GM23338 (cell line): ENCODE data around the gene DEFB123. TPM values are rescaled to one million over a fixed set of nuclear protein-coding genes. Genes with fewer than 3 reads are reported as not detected.
A peak's percentile ranks its signal among the peaks of the same experiment; 100 is the strongest.

ENCODE experiments used
- ATAC-seq: fragments of 200-7000 bp; cut with Tn5 transposase; 3 replicates; pipeline ENCODE4 v1.9.1; 2020
- DNase-seq: peaks from one replicate; pipeline ENCODE4 v3.0.0-alpha.2; 2015; ENCODE audit warnings: low spot score
- H2AFZ ChIP-seq: fragments of 200-600 bp; sonication (generic); 2 replicates; pipeline ENCODE4 v1.8.0; 2016; ENCODE audit warnings: antibody characterized with exemption, mild to moderate bottlenecking, moderate library complexity
- H3F3A ChIP-seq: fragments of 200-600 bp; sonication (generic); replicated peaks from 2 replicates; pipeline ENCODE4 v1.8.0; 2017; ENCODE audit warnings: antibody characterized with exemption, mixed run types, low read depth
- H3K27ac ChIP-seq: fragments of 200-600 bp; sonication (generic); 2 replicates; pipeline ENCODE4 v1.6.1; 2016; ENCODE audit warnings: low read depth
- H3K27me3 ChIP-seq: fragments of 200-600 bp; sonication (generic); 2 replicates; pipeline ENCODE4 v1.8.0; 2016; ENCODE audit warnings: mild to moderate bottlenecking, mixed run types, moderate library complexity; ENCODE audit not compliant: insufficient read depth
- H3K36me3 ChIP-seq: fragments of 200-600 bp; sonication (generic); 2 replicates; pipeline ENCODE4 v1.8.0; 2016; ENCODE audit warnings: mild to moderate bottlenecking; ENCODE audit not compliant: insufficient read depth
- H3K4me1 ChIP-seq: fragments of 200-600 bp; sonication (generic); 2 replicates; pipeline ENCODE4 v1.8.0; 2016; ENCODE audit warnings: mild to moderate bottlenecking, moderate library complexity; ENCODE audit not compliant: insufficient read depth
- H3K4me2 ChIP-seq: fragments of 200-600 bp; sonication (generic); 2 replicates; pipeline ENCODE4 v1.7.1; 2017; ENCODE audit warnings: mixed run types
- H3K4me3 ChIP-seq: fragments of 200-600 bp; sonication (generic); 2 replicates; pipeline ENCODE4 v1.6.1; 2016; ENCODE audit warnings: mixed run types
- H3K79me2 ChIP-seq: fragments of 200-600 bp; sonication (generic); replicated peaks from 2 replicates; pipeline ENCODE4 v1.8.0; 2017; ENCODE audit warnings: mild to moderate bottlenecking; ENCODE audit not compliant: insufficient read depth
- H3K9me2 ChIP-seq: fragments of 200-600 bp; sonication (generic); 2 replicates; pipeline ENCODE4 v1.8.0; 2017; ENCODE audit not compliant: insufficient read depth
- H4K20me1 ChIP-seq: fragments of 200-600 bp; sonication (generic); replicated peaks from 2 replicates; pipeline ENCODE4 v1.8.0; 2017; ENCODE audit warnings: mild to moderate bottlenecking; ENCODE audit not compliant: insufficient read depth
- H3K27ac Mint-ChIP-seq: 2 replicates; pipeline ENCODE4 v1.8.0; 2020; ENCODE audit warnings: inconsistent platforms, mild to moderate bottlenecking, moderate library complexity, mixed read lengths
- H3K27me3 Mint-ChIP-seq: 3 replicates; pipeline ENCODE4 v1.8.0; 2022; ENCODE audit warnings: low read depth, mild to moderate bottlenecking, moderate library complexity, mixed read lengths, inconsistent platforms; ENCODE audit not compliant: insufficient read depth, poor library complexity
- H3K36me3 Mint-ChIP-seq: 3 replicates; pipeline ENCODE4 v1.8.0; 2021; ENCODE audit warnings: low read depth, mild to moderate bottlenecking, inconsistent platforms, moderate library complexity, mixed read lengths
- H3K4me1 Mint-ChIP-seq: 3 replicates; pipeline ENCODE4 v1.8.0; 2020; ENCODE audit warnings: mild to moderate bottlenecking, inconsistent platforms, mixed read lengths
- H3K4me3 Mint-ChIP-seq: 3 replicates; pipeline ENCODE4 v1.8.0; 2021; ENCODE audit warnings: moderate library complexity, mild to moderate bottlenecking, inconsistent platforms, mixed read lengths
- H3K9me3 Mint-ChIP-seq: 3 replicates; pipeline ENCODE4 v1.8.0; 2020; ENCODE audit warnings: moderate library complexity, mild to moderate bottlenecking, inconsistent platforms, mixed read lengths
- CTCF ChIP-seq, 2 experiments: fragments of 200-600 bp in 1 of 2; sonication (generic) in 1 of 2; conservative IDR thresholded peaks; 2 replicates each; pipeline versions ENCODE4 v1.5.1 to v1.6.1; 2016 to 2017; ENCODE audit warnings: antibody characterized with exemption in 2 of 2, low read depth in 2 of 2, mild to moderate bottlenecking in 2 of 2, moderate library complexity in 1 of 2
- EZH2phosphoT487 ChIP-seq: fragments of 200-600 bp; sonication (generic); IDR thresholded peaks from one replicate; pipeline ENCODE4 v1.8.1; 2018; ENCODE audit warnings: antibody characterized with exemption; ENCODE audit not compliant: unreplicated experiment
- JUNB ChIP-seq: IDR thresholded peaks from one replicate; pipeline ENCODE4 v1.6.1; 2016; ENCODE audit warnings: antibody characterized with exemption; ENCODE audit not compliant: unreplicated experiment
- POLR2AphosphoS5 ChIP-seq: IDR thresholded peaks from 2 replicates; pipeline ENCODE4 v1.6.1; 2016; ENCODE audit warnings: antibody characterized with exemption, low read depth
- STAT1 ChIP-seq: IDR thresholded peaks from one replicate; pipeline ENCODE4 v1.6.1; 2016; ENCODE audit warnings: antibody characterized with exemption; ENCODE audit not compliant: unreplicated experiment
- ZNF114 ChIP-seq: fragments of 250-450 bp; sonication (Bioruptor Pico); IDR thresholded peaks from 2 replicates; pipeline ENCODE4 v1.5.0; 2020; ENCODE audit warnings: mild to moderate bottlenecking, moderate library complexity
- ZNF331 ChIP-seq: fragments of 250-450 bp; sonication (Bioruptor Pico); IDR thresholded peaks from 2 replicates; pipeline ENCODE4 v1.5.0; 2020; ENCODE audit warnings: low read depth, mild to moderate bottlenecking, moderate library complexity
- polyA plus RNA-seq: library from polyadenylated mRNA; unstranded; fragments of >200 nt; fragmentation: Nextera tagmentation; extraction: Ambion mirVana; gene quantifications from 2 replicates; pipeline ENCODE4 v1.2.1, GENCODE V29; 2016
- total RNA-seq: library from RNA; depleted of rRNA; stranded (reverse); fragments of >200 nt; shearing (Covaris generic); gene quantifications from 2 replicates; pipeline ENCODE4 v1.2.3, GENCODE V29; 2014
- TF ChIP-seq, protein P1 (sequence below): IDR thresholded peaks from one replicate; pipeline ENCODE4 v1.6.1; 2018; ENCODE audit warnings: antibody characterized with exemption; ENCODE audit not compliant: unreplicated experiment

The DEFB123 gene
- total and polyA plus RNA-seq, 2 experiments from 2014 or later = not detected

DNA sequence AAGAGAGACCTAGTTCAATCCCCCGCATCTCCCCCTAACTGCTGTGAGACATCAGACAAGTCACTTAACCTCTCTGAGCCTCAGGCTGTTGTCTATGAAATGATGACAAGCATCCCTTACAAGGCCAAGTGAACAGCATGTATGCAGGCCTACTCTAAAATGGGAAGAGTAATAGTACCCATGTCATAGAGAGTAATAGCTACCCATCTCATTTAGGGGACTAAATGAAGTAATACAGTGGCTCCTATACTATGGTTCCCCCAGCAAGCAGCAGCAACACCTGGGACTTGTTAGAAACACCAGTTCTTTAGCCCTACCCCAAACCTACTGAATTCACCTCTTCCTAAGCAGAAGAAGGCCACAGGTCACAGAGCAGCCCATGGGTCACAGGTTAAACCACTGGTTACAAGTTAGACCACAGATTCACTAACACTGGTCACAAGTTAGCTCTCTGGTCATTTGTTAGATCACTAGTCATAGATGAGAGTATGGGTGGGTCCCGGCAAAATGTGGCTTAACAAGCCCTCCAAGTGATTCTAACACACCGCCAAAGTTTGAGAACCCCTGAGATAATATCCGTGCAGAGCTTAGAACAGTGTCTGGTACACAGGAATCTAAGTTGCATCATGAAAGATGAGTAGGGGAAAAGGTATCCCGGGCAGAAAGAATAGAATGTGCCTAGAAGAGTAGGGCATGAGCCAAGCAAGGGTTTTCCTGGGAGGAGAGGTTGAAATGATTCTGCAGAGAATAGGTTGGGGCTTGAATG, 33.1 kb downstream of the DEFB123 start:
- Histone ChIP-seq H3K36me3 (0 out of 2 replicates have a peak, but pooled peaks cover 4% of the 10 kb centered on the region), H4K20me1 (no peaks in the 10 kb centered on the region), H3K4me1 (peaks cover 12% of the 10 kb centered on the region), H3K4me3 (no peak overlapping the region), H2AFZ (no peak overlapping the region), H3K27ac (no peak overlapping the region), H3K79me2 (no peaks in the 10 kb centered on the region), H3K27me3 (peaks cover 61% of the 10 kb centered on the region), H3K4me2 (no peak overlapping the region), H3K9me2 (no peaks in the 10 kb centered on the region), H3F3A (0 out of 2 replicates have a peak, but pooled peaks cover 7% of the 10 kb centered on the region)
- H3K9me3 Mint-ChIP-seq = peaks cover 67% of the 10 kb centered on the region
- TF ChIP-seq JUNB = no peak
- TF ChIP-seq POLR2AphosphoS5 = no peak
- ATAC-seq (no peak), DNase-seq (no peak)
- no peak overlapping the region for H3K27ac Mint-ChIP-seq
- H3K4me3 Mint-ChIP-seq = no peak overlapping the region
- H3K4me1 Mint-ChIP-seq = no peaks in the 10 kb centered on the region; the same call in 1 of the 3 replicates
- H3K36me3 Mint-ChIP-seq = peaks cover 22% of the 10 kb centered on the region
- H3K27me3 Mint-ChIP-seq = peaks cover 44% of the 10 kb centered on the region

- Histone ChIP-seq H3K4me3 (peak overlapping the region; percentile 76), H3K79me2 (no peaks in the 10 kb centered on the region), H3K4me1 (peaks cover 12% of the 10 kb centered on the region), H3K27ac (no peak overlapping the region), H2AFZ (peak overlapping the region; percentile 99; the same call in 1 of the 2 replicates), H3F3A (0 out of 2 replicates have a peak, but pooled peaks cover 7% of the 10 kb centered on the region), H3K36me3 (no peaks in the 10 kb centered on the region), H4K20me1 (no peaks in the 10 kb centered on the region), H3K27me3 (peaks cover 65% of the 10 kb centered on the region), H3K4me2 (peak overlapping the region; percentile 100; the same call in 1 of the 2 replicates), H3K9me2 (no peaks in the 10 kb centered on the region)
- Mint-ChIP-seq H3K9me3 (peaks cover 67% of the 10 kb centered on the region), H3K27ac (no peak overlapping the region), H3K4me1 (no peaks in the 10 kb centered on the region; the same call in 1 of the 3 replicates), H3K27me3 (peaks cover 44% of the 10 kb centered on the region), H3K4me3 (peak overlapping the region; percentile 70; the same call in 2 of the 3 replicates), H3K36me3 (peaks cover 22% of the 10 kb centered on the region)
- ATAC-seq (no peak), DNase-seq (no peak)
- TF ChIP-seq EZH2phosphoT487 (no peak), CTCF (conservative IDR thresholded peaks at IDR 0.05; ENCODE audit: low read depth in 2 of 2) (no peak), STAT1 (no peak), JUNB (no peak), ZNF331 (CRISPR knock-in tag) (no peak), ZNF114 (CRISPR knock-in tag) (no peak)
- TF ChIP-seq, protein P1, sequence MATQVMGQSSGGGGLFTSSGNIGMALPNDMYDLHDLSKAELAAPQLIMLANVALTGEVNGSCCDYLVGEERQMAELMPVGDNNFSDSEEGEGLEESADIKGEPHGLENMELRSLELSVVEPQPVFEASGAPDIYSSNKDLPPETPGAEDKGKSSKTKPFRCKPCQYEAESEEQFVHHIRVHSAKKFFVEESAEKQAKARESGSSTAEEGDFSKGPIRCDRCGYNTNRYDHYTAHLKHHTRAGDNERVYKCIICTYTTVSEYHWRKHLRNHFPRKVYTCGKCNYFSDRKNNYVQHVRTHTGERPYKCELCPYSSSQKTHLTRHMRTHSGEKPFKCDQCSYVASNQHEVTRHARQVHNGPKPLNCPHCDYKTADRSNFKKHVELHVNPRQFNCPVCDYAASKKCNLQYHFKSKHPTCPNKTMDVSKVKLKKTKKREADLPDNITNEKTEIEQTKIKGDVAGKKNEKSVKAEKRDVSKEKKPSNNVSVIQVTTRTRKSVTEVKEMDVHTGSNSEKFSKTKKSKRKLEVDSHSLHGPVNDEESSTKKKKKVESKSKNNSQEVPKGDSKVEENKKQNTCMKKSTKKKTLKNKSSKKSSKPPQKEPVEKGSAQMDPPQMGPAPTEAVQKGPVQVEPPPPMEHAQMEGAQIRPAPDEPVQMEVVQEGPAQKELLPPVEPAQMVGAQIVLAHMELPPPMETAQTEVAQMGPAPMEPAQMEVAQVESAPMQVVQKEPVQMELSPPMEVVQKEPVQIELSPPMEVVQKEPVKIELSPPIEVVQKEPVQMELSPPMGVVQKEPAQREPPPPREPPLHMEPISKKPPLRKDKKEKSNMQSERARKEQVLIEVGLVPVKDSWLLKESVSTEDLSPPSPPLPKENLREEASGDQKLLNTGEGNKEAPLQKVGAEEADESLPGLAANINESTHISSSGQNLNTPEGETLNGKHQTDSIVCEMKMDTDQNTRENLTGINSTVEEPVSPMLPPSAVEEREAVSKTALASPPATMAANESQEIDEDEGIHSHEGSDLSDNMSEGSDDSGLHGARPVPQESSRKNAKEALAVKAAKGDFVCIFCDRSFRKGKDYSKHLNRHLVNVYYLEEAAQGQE = no peak
Measured at GRCh38 chr20:31474097-31474436, 33.6 kb downstream of the DEFB123 start.
